Suppressor macrophage treated with lipopolysaccharide for 4 hours (primary cell): ENCODE data around the gene CCDC134.

Experiments
- DNase-seq: peaks from one replicate; pipeline ENCODE4 v3.0.0-alpha.2; 2020

Gene CCDC134

GRCh38 chr22:41787331-41787730 lies 13.1 kb upstream of the CCDC134 start:
- no peak for DNase-seq

- no peak for DNase-seq
These were observed 6.6 kb upstream of the CCDC134 start for GRCh38 chr22:41793871-41794270.

- DNase-seq: no peak
These were observed 1.7 kb upstream of the CCDC134 start for GRCh38 chr22:41798736-41799135.

GRCh38 chr22:41799486-41800347 lies 762 bp upstream of the CCDC134 start:
- DNase-seq: peak; percentile 31

GRCh38 chr22:41801147-41801819 lies 804 bp downstream of the CCDC134 start:
- DNase-seq: no peak

- no peak for DNase-seq
These were observed 1.4 kb downstream of the CCDC134 start for GRCh38 chr22:41801886-41802285.

- DNase-seq: no peak
These were observed 5.2 kb downstream of the CCDC134 start for GRCh38 chr22:41805639-41806038.

GRCh38 chr22:41808400-41808799 lies 7.9 kb downstream of the CCDC134 start:
- no peak for DNase-seq

- DNase-seq: no peak
These were observed 9.5 kb downstream of the CCDC134 start for GRCh38 chr22:41810022-41810421.

- DNase-seq: no peak
These were observed 12.5 kb downstream of the CCDC134 start for GRCh38 chr22:41812805-41813545.

GRCh38 chr22:41813726-41814410 lies 13.4 kb downstream of the CCDC134 start:
- DNase-seq: no peak

- no peak for DNase-seq
These were observed 15.2 kb downstream of the CCDC134 start for GRCh38 chr22:41815716-41816115.

- DNase-seq: no peak
These were observed 15.8 kb downstream of the CCDC134 start for GRCh38 chr22:41816241-41816640.

- no peak for DNase-seq
These were observed 16.4 kb downstream of the CCDC134 start for GRCh38 chr22:41816871-41817270.

- DNase-seq: no peak
These were observed 17.5 kb downstream of the CCDC134 start for GRCh38 chr22:41818011-41818410.

- DNase-seq: no peak
These were observed 18.1 kb downstream of the CCDC134 start for GRCh38 chr22:41818596-41818995.

GRCh38 chr22:41819257-41819656 lies 18.8 kb downstream of the CCDC134 start:
- DNase-seq: no peak

- DNase-seq: no peak
These were observed 20.0 kb downstream of the CCDC134 start for GRCh38 chr22:41820447-41820846.

GRCh38 chr22:41821471-41822316 lies 21.2 kb downstream of the CCDC134 start:
- no peak for DNase-seq

GRCh38 chr22:41822317-41823057 lies 22.0 kb downstream of the CCDC134 start:
- peak; percentile 65 for DNase-seq

GRCh38 chr22:41823797-41824196 lies 23.3 kb downstream of the CCDC134 start:
- no peak for DNase-seq
